Testis (tissue), 2 donors: ENCODE measurements around the gene AOC1.

Experiments
- CTCF ChIP-seq, 3 experiments: fragments of 450-650 bp in 2 of 3; fragments of 200-600 bp in 1 of 3; sonication (generic) in 1 of 3; IDR thresholded peaks; one replicate each; pipeline ENCODE4 v1.5.1; 2016 to 2019; ENCODE audit warnings: antibody characterized with exemption in 3 of 3, mild to moderate bottlenecking in 2 of 3, moderate library complexity in 1 of 3
- POLR2A ChIP-seq: fragments of 450-650 bp; IDR thresholded peaks from one replicate; pipeline ENCODE4 v1.6.1; 2017; ENCODE audit warnings: antibody characterized with exemption, mild to moderate bottlenecking, moderate library complexity

DNA sequence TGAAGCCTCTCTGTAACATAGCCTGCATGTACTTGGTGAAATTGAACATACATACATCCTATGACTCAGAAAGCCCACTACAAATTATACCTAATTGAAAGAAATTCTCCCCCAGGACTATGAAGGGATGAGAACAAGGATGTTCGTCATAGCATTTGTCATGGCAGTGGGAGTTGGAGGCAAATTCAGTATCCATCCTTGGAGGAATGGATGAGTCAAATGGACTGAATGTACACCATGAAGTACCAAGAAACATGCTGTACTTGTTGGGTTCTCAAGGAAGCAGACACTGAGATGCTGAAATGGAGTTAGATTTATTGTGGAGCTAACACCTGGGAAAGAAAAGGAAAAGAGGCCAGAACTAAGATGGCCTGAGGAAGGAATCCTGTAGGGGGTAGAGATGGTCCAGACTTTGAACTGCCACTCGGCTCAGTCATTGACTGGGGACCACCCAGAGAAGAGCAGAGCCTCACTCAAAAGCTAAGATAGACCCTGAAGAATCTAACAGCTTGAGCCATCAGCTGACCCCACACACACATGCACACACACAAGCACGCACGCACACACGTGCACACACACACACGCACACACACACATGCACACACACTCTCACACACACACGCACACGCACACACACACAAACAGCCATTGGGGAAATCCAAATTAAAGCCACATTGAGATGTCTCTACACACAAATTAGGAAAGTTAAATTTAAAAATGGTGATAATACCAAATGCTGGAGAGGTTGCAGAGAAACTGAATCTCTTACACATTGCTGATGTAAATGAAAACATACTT, 22.3 kb downstream of the AOC1 start:
- TF ChIP-seq CTCF (IDR thresholded peaks at IDR 0.05) (no peak), POLR2A (no peak)
